A673 (cell line): ENCODE data around the gene FAM180A. TPM values are rescaled to one million over a fixed set of nuclear protein-coding genes. Genes with fewer than 3 reads are reported as not detected.

Source experiments
- BruUV-seq: library from RNA; stranded (reverse); fragments of 400-500 nt; replicated peaks from 2 replicates; lab custom pipeline; 2021; lab: Mats Ljungman, UMichigan
- CTCF ChIA-PET: fragments of 300-600 bp; sonication (Branson Sonifier 250); formaldehyde crosslinking; loops from one replicate; lab custom pipeline; 2022; ENCODE audit warnings: antibody characterized with exemption; lab: Charles Lee
- POLR2A ChIA-PET: fragments of 300-600 bp; sonication (Branson Sonifier 250); formaldehyde crosslinking; loops from one replicate; lab custom pipeline; 2022; ENCODE audit warnings: antibody characterized with exemption; ENCODE audit not compliant: low non-redundant PET; lab: Charles Lee
- DNase-seq: peaks from one replicate; pipeline ENCODE4 v3.0.0-alpha.2; 2015; ENCODE audit warnings: low spot score
- H3K27ac ChIP-seq: fragments of 200-600 bp; sonication (generic); 2 replicates; pipeline ENCODE4 v1.5.1; 2016; ENCODE audit warnings: mixed run types, low read depth, mild to moderate bottlenecking, mixed read lengths, antibody characterized with exemption, low read length; ENCODE audit not compliant: poor library complexity, severe bottlenecking
- H3K27me3 ChIP-seq: fragments of 200-600 bp; sonication (generic); replicated peaks from 2 replicates; pipeline ENCODE4 v1.6.1; 2017; ENCODE audit warnings: mixed run types, low read depth, mild to moderate bottlenecking, mixed read lengths, antibody characterized with exemption, low read length; ENCODE audit not compliant: insufficient read depth, poor library complexity
- H3K36me3 ChIP-seq: fragments of 200-600 bp; sonication (generic); 2 replicates; pipeline ENCODE4 v1.6.1; 2016; ENCODE audit warnings: mixed run types, mild to moderate bottlenecking, mixed read lengths, antibody characterized with exemption, low read length; ENCODE audit not compliant: insufficient read depth, poor library complexity, severe bottlenecking
- H3K4me1 ChIP-seq: fragments of 200-600 bp; sonication (generic); 2 replicates; pipeline ENCODE4 v1.6.1; 2017; ENCODE audit warnings: mixed run types, mild to moderate bottlenecking, mixed read lengths, antibody characterized with exemption, low read length; ENCODE audit not compliant: insufficient read depth, poor library complexity, severe bottlenecking
- H3K4me3 ChIP-seq: fragments of 200-600 bp; sonication (generic); 2 replicates; pipeline ENCODE4 v1.5.1; 2016; ENCODE audit warnings: low read depth, mixed run types, mild to moderate bottlenecking, mixed read lengths, low read length; ENCODE audit not compliant: poor library complexity, severe bottlenecking
- H3K9me3 ChIP-seq: fragments of 200-600 bp; sonication (generic); 2 replicates; pipeline ENCODE4 v1.6.1; 2016; ENCODE audit warnings: mixed run types, low read depth, mild to moderate bottlenecking, mixed read lengths, antibody characterized with exemption, low read length; ENCODE audit not compliant: poor library complexity, severe bottlenecking
- CTCF ChIP-seq: fragments of 300-800, 200-600 bp; sonication (generic); conservative IDR thresholded peaks from 2 replicates; pipeline ENCODE4 v1.5.1; 2017; ENCODE audit warnings: low read depth, mild to moderate bottlenecking, antibody characterized with exemption, low read length, moderate library complexity, mixed read lengths
- EZH2 ChIP-seq: fragments of 200-600 bp; sonication (generic); IDR thresholded peaks from 2 replicates; pipeline ENCODE4 v1.6.1; 2017; ENCODE audit warnings: borderline replicate concordance, low read depth, mild to moderate bottlenecking, mixed read lengths, antibody characterized with exemption, low read length; ENCODE audit not compliant: poor library complexity, severe bottlenecking
- intact Hi-C: fragments of 100-400 bp; cut with micrococcal nuclease; formaldehyde crosslinking; loops from one replicate; pipeline ENCODE4 v1.10.0; 2022; ENCODE audit not compliant: unreplicated experiment
- total RNA-seq: library from RNA; stranded (reverse); gene quantifications from 2 replicates; pipeline ENCODE4 v1.2.3, GENCODE V29; 2021

FAM180A gene
- total RNA-seq, 1 experiment from 2014 or later: not detected

GRCh38 chr7:135747366-135747765, 1.2 kb downstream of the FAM180A start:
- BruUV-seq: no TSS peak
- Histone ChIP-seq H3K36me3 (no peaks in the 10 kb centered on the region), H3K9me3 (no peaks in the 10 kb centered on the region), H3K27me3 (peaks cover 52% of the 10 kb centered on the region), H3K27ac (no peak overlapping the region), H3K4me3 (no peak overlapping the region), H3K4me1 (no peaks in the 10 kb centered on the region)
- intact Hi-C loops: no loop called here
- CTCF ChIA-PET: no interaction called here
- TF ChIP-seq CTCF: no peak
- no peak for TF ChIP-seq EZH2
- POLR2A ChIA-PET: interaction anchor here (0.5 kb wide), 1 partner anchor 9 kb away, joined by 5 read pairs; no protein-coding TSS in a partner anchor
- DNase-seq: no peak

GRCh38 chr7:135745703-135746312, 2.8 kb downstream of the FAM180A start:
- BruUV-seq: no TSS peak
- ChIA-PET CTCF (no interaction called here), POLR2A (interaction anchor here (0.6 kb wide), 1 partner anchor 843 kb away, joined by 3 read pairs; no protein-coding TSS in a partner anchor)
- no peaks in the 10 kb centered on the region for H3K4me1 ChIP-seq
- TF ChIP-seq EZH2 (no peak), CTCF (no peak)
- H3K9me3 ChIP-seq: no peaks in the 10 kb centered on the region
- peaks cover 59% of the 10 kb centered on the region for H3K27me3 ChIP-seq
- H3K4me3 ChIP-seq: no peak overlapping the region
- H3K36me3 ChIP-seq: no peaks in the 10 kb centered on the region
- no peak for DNase-seq
- intact Hi-C loops: no loop called here
- H3K27ac ChIP-seq: no peak overlapping the region

GRCh38 chr7:135744938-135745702, 3.5 kb downstream of the FAM180A start:
- H3K9me3 ChIP-seq: no peaks in the 10 kb centered on the region
- H3K4me3 ChIP-seq: no peak overlapping the region
- intact Hi-C loops: no loop called here
- POLR2A ChIA-PET: no interaction called here
- CTCF ChIA-PET: interaction anchor here (0.7 kb wide), 1 partner anchor 17 kb away, joined by 3 read pairs; the partner anchor contains the start of gene SLC13A4
- no peak overlapping the region for H3K27ac ChIP-seq
- no peaks in the 10 kb centered on the region for H3K36me3 ChIP-seq
- BruUV-seq: no TSS peak
- H3K4me1 ChIP-seq: no peaks in the 10 kb centered on the region
- no peak for TF ChIP-seq EZH2
- no peak for TF ChIP-seq CTCF
- H3K27me3 ChIP-seq: peaks cover 63% of the 10 kb centered on the region
- no peak for DNase-seq
